ENCODE measurements around the gene EPHA4.

EPHA4 gene

DNA sequence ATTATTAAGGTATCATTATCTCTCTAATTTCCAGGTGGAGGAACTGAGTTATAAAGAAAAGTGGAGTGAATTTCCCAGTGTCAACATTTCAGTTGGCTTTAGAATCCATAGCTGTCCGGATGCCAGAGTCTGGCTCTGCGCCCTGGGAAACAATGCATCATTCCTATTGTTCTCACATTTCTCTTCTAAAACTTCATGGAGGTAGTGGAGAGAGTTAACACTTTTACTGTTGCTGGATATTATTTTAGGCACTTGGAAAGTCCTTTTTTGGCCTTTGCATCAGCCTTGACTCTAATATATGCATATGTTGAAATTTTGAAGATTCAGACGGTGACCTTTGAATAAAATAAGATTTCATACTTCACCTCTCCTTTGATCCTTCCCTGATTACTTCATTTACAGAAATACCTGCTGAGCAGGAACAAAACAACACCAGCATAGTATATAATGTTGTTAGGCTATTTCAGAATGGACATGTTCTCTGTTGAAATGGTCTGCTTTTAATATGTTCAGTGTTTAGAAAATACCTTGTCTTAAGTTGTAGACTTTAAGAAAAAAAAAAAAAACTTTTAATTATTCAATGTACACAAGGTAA is 148.8 kb downstream of the EPHA4 start:
- DNase-seq (ENCODE audit: low spot score), result no peak
- TF ChIP-seq, protein P1, sequence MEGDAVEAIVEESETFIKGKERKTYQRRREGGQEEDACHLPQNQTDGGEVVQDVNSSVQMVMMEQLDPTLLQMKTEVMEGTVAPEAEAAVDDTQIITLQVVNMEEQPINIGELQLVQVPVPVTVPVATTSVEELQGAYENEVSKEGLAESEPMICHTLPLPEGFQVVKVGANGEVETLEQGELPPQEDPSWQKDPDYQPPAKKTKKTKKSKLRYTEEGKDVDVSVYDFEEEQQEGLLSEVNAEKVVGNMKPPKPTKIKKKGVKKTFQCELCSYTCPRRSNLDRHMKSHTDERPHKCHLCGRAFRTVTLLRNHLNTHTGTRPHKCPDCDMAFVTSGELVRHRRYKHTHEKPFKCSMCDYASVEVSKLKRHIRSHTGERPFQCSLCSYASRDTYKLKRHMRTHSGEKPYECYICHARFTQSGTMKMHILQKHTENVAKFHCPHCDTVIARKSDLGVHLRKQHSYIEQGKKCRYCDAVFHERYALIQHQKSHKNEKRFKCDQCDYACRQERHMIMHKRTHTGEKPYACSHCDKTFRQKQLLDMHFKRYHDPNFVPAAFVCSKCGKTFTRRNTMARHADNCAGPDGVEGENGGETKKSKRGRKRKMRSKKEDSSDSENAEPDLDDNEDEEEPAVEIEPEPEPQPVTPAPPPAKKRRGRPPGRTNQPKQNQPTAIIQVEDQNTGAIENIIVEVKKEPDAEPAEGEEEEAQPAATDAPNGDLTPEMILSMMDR (IDR thresholded peaks at IDR 0.05; ENCODE audit: borderline replicate concordance, control extremely low read depth, extremely low read depth, insufficient read depth, missing control alignments), result no peak
- in situ Hi-C loops (cut with MboI; ENCODE audit: low sequenced_read_pairs, unreplicated experiment), result no loop called here

DNA sequence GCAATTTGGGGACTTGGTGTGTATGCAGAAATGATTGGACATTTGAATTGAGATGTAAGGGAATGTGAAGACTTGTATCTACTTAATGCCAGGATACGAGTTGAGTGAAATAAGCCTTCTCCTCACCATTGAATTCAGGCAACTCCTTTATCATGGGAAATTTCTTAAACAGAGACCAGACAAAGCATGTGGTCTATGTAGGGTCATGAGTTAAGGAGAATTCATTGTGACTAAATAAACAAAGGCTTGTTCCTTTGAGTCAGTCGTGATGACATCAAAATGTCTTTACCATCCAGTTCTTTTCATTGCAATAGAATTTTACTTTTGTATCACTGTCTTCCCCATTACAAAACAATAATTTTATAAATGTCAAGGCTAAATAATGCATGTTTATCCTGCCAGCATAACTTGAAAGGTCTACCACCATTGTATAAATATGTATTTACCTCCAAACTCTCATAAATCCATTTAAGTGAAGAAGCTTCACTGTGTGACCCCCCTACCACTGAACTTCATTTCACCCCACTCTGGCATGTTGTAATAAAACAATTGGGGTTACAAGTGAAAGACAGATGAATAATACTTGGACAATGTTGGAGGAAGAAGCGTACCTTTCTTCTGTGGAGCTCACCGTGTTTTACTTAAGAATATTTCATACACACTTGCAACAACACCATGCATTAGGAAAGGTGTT is 149.4 kb downstream of the EPHA4 start:
- in situ Hi-C loops (cut with MboI; ENCODE audit: low sequenced_read_pairs, unreplicated experiment), result no loop called here
- TF ChIP-seq, protein P1 (IDR thresholded peaks at IDR 0.05; ENCODE audit: borderline replicate concordance, control extremely low read depth, extremely low read depth, insufficient read depth, missing control alignments), result no peak
- DNase-seq (ENCODE audit: low spot score), result no peak

DNA sequence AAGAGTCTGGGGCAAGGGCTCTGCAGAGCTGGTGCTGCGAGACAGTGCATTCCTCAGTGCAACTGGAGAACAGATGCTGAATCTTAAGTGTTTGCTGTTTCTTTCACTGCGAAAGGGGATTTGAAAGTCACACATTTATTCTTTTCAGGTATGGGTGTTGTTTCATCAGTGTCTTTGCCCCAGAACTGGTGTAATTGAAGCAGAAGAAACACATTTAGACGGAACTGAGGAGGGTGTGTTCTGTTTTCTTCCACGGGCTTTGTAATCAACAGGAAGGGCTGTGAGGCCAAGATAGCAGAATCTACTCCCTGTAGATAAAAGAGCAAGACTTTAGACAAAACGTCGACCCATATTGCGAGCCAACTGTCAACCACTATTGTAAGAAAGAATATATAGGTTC is 151.9 kb downstream of the EPHA4 start:
- in situ Hi-C loops (cut with MboI; ENCODE audit: low sequenced_read_pairs, unreplicated experiment), result no loop called here
- no peak for DNase-seq (ENCODE audit: low spot score)
- TF ChIP-seq, protein P1 (IDR thresholded peaks at IDR 0.05; ENCODE audit: borderline replicate concordance, control extremely low read depth, extremely low read depth, insufficient read depth, missing control alignments), result no peak

DNA sequence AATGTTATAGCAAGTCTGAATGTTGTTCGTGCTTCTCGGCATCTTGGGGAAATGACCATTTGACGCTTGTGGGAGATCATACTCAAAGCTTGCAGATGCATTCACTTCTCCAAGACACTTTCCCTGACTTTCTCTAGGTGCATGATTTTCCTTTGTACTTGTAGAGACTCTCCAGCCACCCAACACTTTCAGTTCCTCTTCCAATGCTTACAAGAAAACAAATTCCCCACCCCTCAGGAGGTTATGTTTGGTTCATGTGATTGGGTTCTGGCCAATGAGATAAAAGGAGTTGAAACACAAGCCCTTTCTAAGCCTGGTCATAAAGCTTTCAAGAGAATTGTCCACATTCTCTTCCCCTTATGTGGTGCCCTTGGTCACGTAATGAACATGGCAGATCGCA is 156.3 kb downstream of the EPHA4 start:
- DNase-seq (ENCODE audit: low spot score), result no peak
- in situ Hi-C loops (cut with MboI; ENCODE audit: low sequenced_read_pairs, unreplicated experiment), result no loop called here
- TF ChIP-seq, protein P1 (IDR thresholded peaks at IDR 0.05; ENCODE audit: borderline replicate concordance, control extremely low read depth, extremely low read depth, insufficient read depth, missing control alignments), result no peak

DNA sequence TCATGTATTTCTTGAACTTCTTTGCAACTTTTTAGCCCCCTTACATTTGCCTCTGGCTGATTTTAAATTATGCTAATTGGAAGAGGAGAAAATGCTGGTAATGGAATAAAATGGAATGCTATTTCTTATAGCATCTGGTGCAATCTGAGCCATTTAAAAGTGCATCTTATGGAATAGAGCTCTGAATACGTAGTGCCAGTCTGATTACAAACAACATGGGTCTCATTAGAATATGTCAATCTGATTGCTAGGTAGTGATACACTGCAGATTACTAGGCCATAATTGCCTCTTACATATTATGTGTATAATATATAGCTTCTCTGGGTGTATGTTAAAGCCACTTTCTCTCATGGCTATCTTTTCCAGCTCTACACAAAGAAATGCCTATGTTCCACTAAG is 159.1 kb downstream of the EPHA4 start:
- TF ChIP-seq, protein P1 (IDR thresholded peaks at IDR 0.05; ENCODE audit: borderline replicate concordance, control extremely low read depth, extremely low read depth, insufficient read depth, missing control alignments), result no peak
- in situ Hi-C loops (cut with MboI; ENCODE audit: low sequenced_read_pairs, unreplicated experiment), result no loop called here
- DNase-seq (ENCODE audit: low spot score), result no peak

DNA sequence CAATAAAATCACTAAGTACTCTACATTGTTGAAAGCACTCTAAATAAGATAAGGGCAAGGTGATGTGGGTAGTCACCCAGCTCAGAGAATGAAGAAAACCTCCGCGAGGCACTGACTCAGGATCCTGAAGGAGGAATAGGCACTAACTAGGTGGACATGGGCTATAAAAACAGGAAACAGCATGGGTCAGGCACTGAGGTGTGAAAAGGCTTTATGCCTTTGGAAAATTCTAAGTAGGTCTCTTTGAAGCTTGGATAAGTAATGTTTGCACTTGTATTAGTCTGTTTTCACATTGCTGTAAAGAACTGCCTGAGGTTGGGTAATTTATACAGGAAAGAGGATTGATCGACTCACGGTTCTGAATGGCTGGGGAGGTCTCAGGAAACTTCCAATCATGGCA is 161.6 kb downstream of the EPHA4 start:
- TF ChIP-seq, protein P1 (IDR thresholded peaks at IDR 0.05; ENCODE audit: borderline replicate concordance, control extremely low read depth, extremely low read depth, insufficient read depth, missing control alignments), result no peak
- DNase-seq (ENCODE audit: low spot score), result no peak
- in situ Hi-C loops (cut with MboI; ENCODE audit: low sequenced_read_pairs, unreplicated experiment), result no loop called here
